GM21515 (cell line): ENCODE results near the gene PHYKPL.

ENCODE experiments used
- ATAC-seq: cut with Tn5 transposase; IDR thresholded peaks from one replicate; pipeline ENCODE4 v1.9.1; 2021; ENCODE audit not compliant: unreplicated experiment

The PHYKPL gene

DNA sequence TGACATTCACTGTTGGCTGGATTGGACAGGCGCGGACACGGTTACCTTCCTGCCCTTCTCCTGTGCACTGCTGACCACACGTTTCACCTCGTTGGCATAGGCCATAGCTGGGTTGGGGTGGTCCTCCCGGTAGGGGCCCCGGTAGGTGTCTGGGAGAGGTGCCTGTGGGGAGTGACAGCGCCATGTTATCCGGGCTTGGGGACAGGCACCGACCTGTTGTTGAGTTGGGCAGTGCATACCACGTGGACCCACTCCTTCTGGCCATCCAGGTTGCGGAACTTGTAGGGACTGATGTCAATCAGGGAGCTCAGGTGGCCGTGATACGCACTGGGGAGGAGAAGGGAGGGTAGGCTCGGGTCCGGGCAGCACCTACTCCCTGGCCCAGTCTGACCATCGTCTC, 8.2 kb downstream of the PHYKPL start:
- no peak for ATAC-seq

DNA sequence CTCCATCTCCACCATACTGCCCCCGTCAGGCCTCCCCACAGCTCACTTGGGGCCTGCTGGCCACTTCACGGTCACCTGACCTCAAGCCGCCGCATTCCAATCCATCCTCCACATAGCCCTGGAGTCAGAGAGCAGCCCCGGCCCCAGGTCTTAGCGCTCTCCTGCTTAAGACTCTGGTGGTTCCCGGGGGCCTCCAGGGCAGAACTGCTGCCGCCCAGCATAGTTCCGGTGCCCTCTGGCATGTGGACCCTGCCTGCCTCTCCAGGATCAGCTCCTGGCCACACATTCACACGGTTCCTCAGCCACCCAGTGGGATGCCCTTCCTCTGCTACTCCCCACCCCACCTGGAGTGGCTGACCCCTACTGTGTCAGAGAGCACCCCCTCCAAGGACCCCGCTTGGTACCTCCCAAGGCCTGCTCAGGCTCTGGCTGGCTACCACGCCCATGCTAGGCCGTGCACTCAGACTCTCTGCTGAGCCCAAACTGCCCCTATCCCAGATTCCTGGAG, 8.7 kb downstream of the PHYKPL start:
- ATAC-seq, result no peak

GRCh38 chr5:178223196-178223773, 9.3 kb downstream of the PHYKPL start:
- ATAC-seq, result no peak

DNA sequence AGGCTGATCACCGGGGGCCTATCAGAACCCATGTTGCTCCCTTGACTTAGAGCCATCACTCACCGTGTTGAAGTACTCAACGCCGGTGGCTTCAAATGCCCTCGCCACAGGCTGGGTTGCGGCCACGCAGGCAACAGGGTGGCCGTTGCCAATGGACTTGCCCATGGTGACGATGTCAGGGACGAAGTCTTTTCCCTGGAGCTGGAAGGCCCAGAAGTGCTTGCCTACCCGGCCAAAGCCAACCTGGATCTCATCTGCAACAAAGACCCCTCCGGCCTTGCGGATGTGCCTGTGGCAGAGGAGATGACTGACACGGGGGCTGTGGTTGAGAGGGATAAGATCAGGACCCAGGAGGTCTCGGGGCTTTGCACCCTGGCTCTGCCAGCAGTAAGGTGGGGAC, 10.3 kb downstream of the PHYKPL start:
- no peak for ATAC-seq

DNA sequence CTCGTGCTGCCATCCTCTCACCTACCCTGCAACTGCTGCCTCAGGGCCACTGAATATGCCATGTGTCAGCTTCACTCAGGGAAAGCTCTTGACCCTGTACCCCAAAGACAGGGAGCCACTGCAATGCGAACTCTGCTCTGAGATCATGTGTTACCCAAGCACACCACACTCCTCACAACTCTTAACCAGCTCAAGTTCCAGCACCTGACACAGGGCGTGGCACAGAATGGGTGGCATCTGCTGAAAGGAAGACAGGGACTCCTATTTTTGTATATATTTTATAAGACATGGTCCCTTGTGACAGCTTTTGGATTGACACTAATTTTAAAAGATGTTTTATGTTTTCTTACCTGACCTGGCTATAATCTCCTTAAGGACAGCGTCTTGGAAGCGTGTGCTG, 10.7 kb downstream of the PHYKPL start:
- ATAC-seq, result no peak

DNA sequence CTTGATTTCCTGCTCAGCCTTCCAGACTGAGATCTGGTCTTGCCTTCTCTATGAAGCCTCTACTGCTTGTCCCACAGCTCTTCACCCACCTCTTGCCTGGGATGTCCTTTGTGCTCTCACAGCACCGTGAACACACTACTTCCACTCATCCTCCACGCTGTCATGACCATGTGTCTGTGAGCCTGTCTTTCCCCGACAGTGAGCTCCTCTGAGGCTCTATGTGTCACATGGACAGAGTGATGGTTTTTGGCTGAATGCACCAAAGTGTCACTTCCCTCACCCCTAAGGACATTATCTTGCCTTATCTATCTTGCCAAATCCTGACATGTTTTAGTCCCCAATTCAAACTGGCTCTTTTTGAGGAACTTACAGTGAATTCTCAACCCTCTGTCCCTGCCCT, 11.3 kb downstream of the PHYKPL start:
- no peak for ATAC-seq

DNA sequence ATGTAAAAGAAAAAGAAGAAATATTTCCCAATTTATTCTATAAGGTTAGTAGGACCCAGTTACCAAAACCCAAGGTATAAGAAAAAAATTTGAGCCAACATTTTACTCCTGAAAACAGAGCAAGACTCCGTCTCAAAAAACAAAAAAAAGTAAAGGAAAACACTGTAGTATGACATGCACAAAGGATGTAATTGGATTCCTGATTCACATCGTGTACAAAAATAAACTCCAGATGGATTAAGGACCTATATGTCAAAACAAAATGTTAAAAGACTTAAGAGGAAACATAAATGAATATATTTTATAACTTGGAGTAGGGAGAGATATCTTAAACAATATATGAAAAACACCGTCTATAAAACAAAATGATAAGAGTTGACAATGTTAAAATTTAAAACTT, 13.8 kb downstream of the PHYKPL start:
- ATAC-seq, result no peak

- ATAC-seq, result no peak
Observed at GRCh38 chr5:178218237-178218776, 14.3 kb downstream of the PHYKPL start.

GRCh38 chr5:178216779-178217178, 15.8 kb downstream of the PHYKPL start:
- ATAC-seq, result no peak

- ATAC-seq, result no peak
Observed at GRCh38 chr5:178216088-178216534, 16.5 kb downstream of the PHYKPL start.

DNA sequence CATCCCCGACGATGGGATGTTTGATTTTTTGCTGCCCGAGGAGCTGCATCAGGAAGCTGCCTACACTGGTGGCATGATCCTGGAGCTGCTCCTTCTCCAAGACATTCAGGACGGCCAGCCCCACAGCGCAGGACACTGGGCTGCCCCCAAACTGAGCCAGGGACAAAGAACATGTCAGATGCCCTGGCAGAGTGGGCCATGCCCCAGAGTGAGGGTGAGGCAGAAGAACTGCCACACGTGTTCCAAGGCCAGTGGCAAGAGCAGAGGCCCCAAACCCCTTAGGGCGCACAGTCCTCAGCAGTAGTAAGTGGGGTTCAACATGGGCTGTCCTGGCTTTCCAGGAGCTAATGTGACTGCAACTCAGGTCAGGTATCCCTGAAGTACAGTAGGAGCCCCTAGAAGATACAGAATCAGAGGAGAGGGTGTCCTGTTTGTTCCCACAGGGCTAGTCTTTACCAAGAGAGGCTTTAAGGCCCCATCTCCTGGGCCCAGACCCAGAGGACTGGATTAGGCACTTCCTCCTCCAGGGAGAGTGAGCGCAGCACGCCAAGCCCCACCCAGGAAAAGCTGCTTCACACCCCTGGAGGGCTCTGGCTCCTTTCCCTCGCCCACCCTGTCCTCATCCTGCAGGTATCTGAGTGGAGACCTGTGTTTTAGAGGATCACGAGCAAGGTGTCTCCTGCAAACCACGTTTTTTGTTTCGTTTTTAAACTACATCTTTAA, 17.2 kb downstream of the PHYKPL start:
- no peak for ATAC-seq

DNA sequence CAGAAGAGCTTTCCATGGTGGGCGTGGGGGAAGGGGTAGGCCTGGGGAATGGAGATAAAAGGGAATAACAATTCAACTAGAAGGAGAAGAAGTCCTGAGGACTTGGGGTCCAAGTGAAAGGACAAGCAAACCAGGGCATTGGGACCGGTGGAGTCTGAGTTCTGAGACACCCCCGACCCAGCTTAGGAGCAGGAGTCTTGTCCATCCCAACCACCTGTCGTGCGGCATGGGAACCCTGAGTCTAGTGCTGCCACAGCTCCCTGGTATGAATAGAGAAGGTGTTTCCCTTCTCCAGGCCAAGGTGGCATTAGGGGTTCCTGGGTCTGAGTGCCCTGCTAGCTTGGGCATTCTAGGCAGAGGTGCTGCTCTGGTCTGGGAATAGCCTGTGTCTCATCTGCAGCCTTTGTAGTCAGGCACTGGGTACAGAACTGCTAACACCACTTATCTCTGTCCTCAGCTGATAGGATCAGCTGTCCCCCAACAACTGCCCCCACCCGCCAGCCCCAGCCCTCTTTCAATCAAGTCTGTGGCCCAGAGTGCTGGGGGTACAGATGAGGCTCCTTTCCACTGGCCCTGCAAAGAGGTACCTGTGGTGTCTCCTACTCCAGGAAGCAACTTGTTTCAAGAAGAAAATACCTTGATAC, 18.3 kb downstream of the PHYKPL start:
- no peak for ATAC-seq

- ATAC-seq, result no peak
Observed at GRCh38 chr5:178213748-178214151, 18.9 kb downstream of the PHYKPL start.

DNA sequence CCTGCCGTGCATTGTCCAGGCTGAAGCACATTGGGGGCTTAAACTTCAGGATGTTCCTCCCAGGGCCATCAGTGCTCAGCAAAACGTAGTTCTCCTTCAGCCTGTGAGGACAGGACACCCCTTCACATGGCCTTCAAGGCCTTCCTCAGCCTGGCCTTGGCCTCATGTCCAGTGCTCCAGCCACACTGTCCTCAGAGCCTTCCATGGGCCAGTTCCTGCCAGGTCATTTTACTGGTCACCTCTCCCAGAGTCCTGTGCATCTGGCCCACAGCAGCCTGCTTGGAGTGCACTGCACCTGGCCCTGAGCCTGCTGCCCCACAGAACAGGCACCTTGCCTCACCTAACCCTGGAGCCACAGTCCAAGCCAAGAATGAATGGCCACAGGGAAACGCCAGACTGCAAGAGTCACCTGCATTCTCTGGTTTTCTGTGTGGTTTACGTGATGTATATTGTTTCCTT, 19.6 kb downstream of the PHYKPL start:
- no peak for ATAC-seq

- ATAC-seq, result no peak
Observed at GRCh38 chr5:178212241-178213002, 20.2 kb downstream of the PHYKPL start.

DNA sequence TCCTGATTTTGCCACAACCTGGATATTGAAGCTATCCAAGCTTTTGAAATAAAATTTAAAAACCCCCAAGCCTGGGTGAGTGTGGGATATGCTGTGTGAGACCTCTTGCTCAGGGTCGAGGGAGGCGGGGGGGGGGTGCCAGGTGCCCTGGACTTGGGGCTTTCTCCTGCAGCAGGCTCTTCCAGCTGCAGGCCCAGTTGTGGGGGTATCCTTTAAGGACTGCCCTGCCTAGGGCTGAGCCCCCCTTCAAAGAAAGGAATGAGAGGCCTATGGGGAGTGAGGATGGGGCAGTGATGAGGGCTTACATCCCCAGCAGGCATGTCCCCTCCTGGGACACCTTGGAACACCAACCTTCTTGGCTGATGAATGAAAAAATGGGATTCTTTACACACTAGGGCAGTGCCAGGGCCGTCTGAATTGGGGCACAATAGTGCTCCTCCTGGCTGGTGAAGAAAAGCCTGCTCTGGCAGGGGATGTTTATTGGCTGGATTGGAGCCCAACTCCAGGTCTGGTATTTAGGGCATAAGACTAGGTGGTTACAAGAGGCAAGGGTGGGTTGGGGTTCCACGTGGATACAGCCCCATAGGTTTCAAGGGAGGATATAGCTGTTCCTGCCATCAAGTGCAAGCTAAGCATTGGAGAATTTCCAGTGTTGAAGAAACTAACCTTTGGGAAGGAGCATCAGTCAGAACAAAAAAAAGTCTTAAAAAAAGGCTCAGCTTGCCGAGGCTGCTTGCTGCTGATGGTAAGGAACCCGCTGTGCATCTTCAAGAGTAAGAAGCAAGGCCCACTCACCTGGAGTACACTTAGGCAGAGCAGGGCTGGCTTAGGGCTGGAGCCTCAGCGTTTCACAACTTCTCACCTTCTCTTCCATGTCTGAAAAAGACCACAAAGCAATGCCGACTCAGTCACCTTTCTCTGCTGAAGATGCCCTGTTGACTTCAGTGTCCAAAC, 21.2 kb downstream of the PHYKPL start:
- no peak for ATAC-seq

GRCh38 chr5:178210686-178211085, 21.9 kb downstream of the PHYKPL start:
- ATAC-seq, result no peak

DNA sequence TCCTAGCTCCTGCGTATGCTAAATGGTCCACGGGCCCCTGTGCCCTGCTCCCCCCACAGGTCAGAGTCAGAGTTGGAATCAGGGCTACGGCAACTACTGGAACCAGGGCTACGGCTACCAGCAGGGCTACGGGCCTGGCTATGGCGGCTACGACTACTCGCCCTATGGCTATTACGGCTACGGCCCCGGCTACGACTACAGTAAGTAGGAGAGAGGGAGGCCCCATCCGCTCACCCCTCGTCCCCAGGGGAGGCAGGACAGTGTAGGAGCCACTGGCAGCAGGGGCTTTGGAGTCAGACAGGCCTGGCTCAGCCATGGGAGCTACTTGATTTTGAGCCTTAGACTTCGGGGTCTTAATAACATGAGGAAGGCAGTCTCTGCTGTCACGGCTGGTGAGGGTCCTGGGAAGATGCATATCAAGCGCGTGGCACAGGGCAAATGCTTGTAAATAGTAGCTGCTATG, 22.5 kb downstream of the PHYKPL start:
- ATAC-seq, result no peak

- ATAC-seq, result no peak
Observed at GRCh38 chr5:178209334-178210072, 23.1 kb downstream of the PHYKPL start.
